HuH-7 (cell line): ENCODE data around the gene GASK1A.

ENCODE experiments used
- DNase-seq: peaks from one replicate; pipeline ENCODE4 v3.0.0; 2011; ENCODE audit warnings: low spot score

Gene GASK1A

DNA sequence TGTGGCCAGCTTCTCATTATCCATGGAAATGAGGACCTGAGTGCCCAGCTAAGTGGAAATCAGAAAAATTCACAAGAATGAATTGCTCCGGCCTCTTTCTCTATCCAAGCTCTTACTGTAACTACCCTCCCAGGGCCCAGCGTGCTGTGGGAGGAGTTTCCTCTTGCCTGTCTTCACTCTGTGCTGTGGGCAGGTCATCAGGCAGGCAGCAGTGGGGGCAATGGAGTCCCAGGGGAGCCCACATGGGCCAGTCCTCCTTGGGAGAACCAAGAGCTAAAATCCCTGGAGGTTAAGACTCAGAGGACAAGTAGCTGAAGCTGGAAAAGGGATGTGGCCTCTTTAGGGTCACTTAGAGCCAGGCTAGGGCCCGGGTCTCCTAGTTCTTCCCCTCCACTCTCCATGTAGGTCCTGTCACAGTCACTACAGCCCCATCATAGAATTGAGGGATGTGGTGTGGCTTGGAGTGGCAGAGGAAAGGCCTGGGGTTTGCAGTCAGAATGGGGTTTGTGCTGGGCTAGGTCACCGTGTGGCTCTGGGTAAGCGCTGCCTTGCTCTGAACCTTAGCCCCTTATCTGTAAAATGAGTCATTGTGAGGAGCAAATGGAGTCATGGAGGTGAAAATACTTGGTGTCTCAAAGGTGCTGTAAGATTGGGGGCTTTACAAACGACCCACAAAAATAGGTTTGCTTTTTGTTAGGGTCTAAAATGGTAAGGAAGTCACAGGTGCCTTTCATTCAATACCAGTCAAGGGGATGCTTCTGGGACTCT is 3.7 kb downstream of the GASK1A start:
- DNase-seq, result no peak

DNA sequence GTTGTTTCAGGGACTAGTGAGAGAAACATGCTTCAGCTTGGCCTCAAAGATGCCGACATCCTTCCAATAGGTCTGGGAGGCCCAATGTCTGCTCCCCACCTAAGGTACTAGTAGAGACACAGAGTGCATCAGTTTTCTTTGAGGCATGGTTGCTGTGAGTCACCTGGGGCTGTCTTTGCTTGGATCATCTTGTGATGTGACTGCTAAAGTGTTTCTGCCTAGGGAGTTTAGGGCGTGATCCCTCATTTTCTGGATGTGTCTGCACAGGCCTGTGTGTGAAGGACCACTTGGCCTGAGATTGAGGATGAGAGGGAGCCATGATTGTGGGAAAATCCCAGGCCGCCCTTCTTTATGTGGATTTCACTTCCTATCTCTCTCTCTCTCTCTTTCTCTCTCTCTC is 4.8 kb downstream of the GASK1A start:
- DNase-seq, result no peak

- DNase-seq, result no peak
Observed at GRCh38 chr3:42984701-42985100, 5.6 kb downstream of the GASK1A start.

DNA sequence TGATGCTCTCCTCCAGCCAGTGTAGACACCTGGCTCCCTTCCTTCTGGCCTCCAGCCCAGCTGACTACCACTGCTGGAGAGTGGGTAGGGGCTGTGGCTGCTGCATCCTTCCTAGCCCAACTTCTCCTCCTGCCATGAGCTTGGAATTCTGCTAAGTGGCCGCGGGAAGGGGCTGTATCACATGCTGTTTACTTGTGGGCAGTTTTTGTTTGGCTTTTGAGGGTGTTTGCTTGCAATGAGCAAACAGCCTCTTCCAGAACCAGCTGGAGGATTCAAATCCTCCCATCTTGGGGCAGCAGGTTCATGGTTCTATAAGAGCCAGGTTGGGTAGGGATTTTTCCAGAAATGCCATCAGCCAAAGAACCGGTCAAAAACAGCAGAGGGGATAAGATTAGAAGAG is 9.0 kb downstream of the GASK1A start:
- DNase-seq, result no peak

- DNase-seq, result no peak
Observed at GRCh38 chr3:42988566-42988965, 9.5 kb downstream of the GASK1A start.

GRCh38 chr3:42991341-42992315 is 12.5 kb downstream of the GASK1A start:
- DNase-seq, result no peak

DNA sequence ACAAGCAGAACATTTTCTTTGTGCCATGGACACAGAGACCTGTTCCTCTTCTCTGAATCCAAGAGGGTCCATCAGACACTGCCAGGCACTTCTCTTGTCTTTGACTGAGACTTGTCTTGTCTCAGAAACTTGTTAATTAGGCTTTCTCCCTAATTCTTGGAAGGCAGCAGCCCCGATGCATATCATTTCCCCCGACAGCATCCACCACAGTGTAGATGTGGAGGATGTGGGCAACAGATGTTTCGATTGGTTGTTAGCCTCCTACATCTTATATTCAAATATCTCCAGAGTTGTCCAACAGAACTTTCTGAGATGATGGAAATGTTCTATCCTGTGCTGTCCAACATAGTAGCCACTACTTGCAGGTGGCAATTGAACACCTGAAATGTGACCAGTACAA is 15.5 kb downstream of the GASK1A start:
- DNase-seq, result no peak

DNA sequence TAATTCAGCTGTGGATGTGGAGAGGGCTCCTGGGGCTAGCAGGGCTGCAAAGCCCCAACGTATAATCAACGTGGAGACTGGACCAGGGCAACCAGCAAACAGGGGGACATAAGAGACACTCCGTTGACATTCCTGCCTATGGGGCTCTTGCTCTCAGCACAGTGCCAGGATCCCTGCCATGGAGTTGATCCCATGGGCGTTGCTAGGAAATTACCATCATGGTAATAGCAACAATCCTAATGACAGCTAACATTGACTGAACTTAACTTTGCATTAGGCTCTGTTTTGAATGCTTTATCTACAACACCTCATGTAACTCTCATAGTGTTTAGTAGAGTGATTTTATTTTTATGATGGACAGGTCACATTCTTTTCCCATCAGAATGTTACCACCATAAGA is 16.9 kb downstream of the GASK1A start:
- DNase-seq, result no peak

DNA sequence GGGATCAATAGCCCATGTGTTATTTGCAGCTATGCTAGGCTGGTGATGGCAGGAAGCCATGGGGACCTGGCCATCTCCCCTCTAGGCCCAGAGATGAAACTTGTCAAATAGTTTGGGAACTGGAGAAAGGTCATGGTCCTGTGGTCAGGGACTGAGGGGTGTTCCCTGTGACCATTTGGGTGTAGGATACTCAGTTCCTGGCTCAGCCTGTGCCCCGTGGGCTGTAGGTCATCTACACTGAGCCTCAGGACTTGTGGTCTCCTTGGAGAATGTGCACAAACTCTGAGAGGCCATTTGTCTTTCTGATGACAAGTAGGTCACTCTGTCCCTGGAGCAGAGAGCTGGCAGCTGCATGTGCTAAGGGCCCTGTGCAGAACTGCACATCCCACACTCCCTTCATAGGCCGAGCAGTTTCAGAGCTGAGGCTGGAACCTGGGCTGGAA is 17.5 kb downstream of the GASK1A start:
- DNase-seq, result no peak

DNA sequence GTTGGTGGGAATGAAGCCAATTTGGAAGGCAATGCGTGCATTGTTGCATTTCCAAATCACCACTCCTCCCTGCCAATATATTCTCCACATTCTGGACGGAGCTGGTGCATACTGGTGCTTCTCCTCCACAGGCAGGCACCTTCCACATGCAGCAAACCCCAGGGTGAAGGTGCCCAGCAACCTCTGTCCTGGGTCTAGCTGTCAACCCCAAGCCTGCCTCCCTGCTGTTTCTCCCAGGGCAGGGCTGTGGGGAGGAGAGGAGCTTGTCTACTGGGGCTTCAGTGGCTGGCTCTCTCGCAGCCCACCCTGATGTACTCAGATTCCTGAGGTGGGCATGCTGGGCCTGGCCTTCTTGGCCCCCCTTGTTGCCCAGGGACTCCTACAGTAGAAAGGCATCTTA is 20.1 kb downstream of the GASK1A start:
- no peak for DNase-seq

- DNase-seq, result no peak
Observed at GRCh38 chr3:42999632-43000031, 20.5 kb downstream of the GASK1A start.

GRCh38 chr3:43000387-43000786 is 21.3 kb downstream of the GASK1A start:
- no peak for DNase-seq

- no peak for DNase-seq
Observed at GRCh38 chr3:43001094-43001553, 22.0 kb downstream of the GASK1A start.

- no peak for DNase-seq
Observed at GRCh38 chr3:43001556-43002121, 22.5 kb downstream of the GASK1A start.

DNA sequence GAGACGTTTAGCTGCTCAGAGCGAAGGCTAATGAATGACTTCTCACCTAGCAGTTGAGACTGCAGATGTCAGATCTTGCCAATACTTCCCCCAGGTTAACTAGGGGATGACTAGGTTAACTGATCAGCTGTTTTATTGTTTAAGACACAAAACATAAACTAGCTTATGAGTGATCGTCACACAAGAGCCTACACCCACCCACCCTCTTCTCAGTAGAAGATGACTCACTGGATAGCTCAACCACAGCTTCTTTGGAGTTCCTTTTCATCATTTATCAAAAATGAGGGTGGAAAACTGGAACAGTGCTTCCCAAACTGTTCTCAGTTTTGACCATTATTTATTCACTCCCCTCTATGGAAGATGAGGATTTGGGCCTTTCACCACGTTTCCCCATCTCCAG is 25.2 kb downstream of the GASK1A start:
- DNase-seq, result no peak

GRCh38 chr3:43005253-43005652 is 26.1 kb downstream of the GASK1A start:
- DNase-seq, result no peak

DNA sequence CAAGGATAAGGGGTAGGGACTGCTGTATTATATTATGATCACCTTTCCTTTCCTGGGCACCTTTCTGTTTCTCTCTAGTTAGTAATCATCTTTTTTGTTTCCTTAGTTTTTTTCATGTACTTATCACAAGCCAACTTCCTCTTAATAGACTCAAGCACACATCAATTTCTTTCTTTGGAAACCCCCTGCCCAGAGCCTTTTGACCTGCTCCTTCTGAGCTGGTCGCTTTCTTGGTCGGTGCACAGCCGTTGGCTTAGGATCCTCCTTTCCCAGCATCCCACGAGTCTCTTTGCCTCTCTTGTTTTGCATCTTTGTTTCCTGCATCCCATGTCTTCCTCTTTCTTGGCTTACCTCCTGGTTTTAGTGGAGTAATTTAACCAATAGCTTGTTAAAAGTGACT is 26.9 kb downstream of the GASK1A start:
- DNase-seq, result no peak

GRCh38 chr3:43006825-43007224 is 27.7 kb downstream of the GASK1A start:
- no peak for DNase-seq

- no peak for DNase-seq
Observed at GRCh38 chr3:43009547-43009946, 30.4 kb downstream of the GASK1A start.

DNA sequence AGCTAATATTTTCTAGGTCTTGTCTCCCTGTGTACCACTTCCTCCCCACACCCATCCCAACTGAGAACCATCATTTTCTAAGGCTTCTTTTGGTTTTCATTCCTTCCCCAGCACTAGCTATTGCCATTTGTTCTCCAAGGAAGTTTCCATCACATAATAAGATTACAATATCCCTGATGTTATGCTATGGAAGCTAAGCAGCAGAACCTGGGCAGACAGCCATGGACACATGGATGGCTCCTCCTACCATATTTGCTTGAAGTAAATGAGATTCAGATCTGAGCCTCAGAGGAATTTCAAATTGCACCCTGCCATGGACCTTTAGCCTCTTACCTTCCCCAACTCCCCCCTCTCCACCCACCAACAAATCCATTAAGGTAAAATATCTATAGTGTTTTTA is 31.5 kb downstream of the GASK1A start:
- DNase-seq, result no peak

GRCh38 chr3:43011638-43012037 is 32.5 kb downstream of the GASK1A start:
- no peak for DNase-seq

- DNase-seq, result no peak
Observed at GRCh38 chr3:43012174-43012573, 33.1 kb downstream of the GASK1A start.

- no peak for DNase-seq
Observed at GRCh38 chr3:43013256-43013655, 34.1 kb downstream of the GASK1A start.
